LNCAP (cell line): ENCODE data around the gene CELSR2.

Source experiments
- TF ChIP-seq, protein P1 (sequence below): fragments of 450-650 bp; IDR thresholded peaks from 2 replicates; pipeline ENCODE4 v1.5.1; 2017; ENCODE audit warnings: mild to moderate bottlenecking

CELSR2 gene

DNA sequence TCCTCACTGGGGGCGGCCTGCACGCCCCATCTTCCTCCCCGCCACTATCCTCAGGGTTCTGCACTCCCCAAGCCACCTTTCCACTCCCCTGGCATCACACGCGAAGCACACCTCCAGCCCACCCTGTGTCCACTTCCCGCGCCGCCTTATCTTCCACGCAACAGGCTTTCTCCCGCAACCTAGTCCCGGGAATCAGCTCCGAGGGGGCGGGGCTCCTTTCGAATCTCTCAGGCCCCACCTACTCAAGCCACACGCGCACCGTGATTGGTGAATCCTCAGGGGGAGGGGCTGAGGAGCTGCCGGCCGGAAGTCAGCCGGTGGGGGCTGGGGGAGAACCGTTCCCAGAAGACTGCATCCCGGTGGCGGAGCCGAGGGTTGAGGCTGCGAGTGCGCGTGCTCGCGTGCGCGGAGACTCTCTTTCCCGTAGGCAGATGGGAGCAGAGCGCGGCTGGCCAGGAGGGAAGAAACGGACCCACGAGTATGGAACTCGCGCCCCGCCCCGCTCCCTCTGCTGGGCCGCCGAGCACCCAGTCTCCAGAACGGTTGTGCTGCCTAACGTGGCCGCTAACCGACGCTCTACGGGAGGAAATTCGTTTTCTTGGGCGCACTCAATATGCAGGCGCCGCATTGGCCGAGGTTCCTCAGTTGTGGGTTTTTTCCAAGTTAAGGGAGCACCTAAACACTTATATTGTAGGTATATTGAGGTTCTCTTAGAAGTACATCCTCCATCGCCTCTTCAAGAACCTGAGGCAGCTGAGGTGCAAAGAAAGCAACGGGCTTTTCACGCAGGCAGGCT, 33.8 kb downstream of the CELSR2 start, which contains the start of gene PSRC1:
PSRC1 (minus strand) TSS at position 194 of the 796 bp plus-strand sequence.
- TF ChIP-seq, protein P1, sequence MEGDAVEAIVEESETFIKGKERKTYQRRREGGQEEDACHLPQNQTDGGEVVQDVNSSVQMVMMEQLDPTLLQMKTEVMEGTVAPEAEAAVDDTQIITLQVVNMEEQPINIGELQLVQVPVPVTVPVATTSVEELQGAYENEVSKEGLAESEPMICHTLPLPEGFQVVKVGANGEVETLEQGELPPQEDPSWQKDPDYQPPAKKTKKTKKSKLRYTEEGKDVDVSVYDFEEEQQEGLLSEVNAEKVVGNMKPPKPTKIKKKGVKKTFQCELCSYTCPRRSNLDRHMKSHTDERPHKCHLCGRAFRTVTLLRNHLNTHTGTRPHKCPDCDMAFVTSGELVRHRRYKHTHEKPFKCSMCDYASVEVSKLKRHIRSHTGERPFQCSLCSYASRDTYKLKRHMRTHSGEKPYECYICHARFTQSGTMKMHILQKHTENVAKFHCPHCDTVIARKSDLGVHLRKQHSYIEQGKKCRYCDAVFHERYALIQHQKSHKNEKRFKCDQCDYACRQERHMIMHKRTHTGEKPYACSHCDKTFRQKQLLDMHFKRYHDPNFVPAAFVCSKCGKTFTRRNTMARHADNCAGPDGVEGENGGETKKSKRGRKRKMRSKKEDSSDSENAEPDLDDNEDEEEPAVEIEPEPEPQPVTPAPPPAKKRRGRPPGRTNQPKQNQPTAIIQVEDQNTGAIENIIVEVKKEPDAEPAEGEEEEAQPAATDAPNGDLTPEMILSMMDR: peak; percentile 46

DNA sequence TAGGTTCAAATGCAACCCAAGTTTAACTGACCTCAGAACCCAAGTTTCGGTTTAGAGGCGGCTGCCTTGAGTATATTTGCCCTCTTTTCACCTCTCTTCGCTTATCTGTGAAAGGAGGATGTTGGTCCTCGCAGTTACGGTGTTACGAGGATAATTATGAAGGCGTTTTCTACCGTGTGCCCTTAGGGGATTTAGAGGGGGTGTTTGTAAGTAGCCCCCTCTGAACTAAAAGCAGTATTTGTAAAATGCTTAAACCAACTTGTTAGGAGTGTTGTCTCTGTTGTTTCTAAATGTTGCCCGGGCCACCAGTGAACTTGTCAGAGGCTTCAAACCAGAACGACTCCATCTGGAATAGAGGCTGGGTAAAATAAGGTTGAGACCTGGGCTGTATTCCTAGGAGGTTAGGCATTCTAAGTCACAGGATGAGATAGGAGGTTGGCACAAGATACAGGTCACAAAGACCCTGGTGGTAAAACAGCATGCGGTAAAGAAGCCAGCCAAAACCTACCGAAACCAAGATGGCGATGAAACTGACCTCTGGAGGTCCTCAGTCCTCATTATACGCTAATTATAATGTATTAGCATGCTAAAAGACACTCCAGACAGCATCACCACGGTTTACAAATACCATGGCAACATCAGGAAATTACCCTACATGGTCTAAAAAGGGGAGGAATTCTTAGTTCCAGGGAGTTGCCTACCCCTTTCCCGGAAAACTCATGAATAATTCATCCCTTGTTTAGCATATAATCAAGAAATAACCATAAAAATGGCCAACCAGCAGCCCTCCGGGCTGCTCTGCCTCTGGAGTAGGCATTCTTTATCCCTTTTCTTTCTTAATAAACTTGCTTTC, 34.6 kb downstream of the CELSR2 start:
- TF ChIP-seq, protein P1: no peak

GRCh38 chr1:109290137-109290536, 40.8 kb downstream of the CELSR2 start:
- TF ChIP-seq, protein P1: no peak

- TF ChIP-seq, protein P1: no peak
Observed at GRCh38 chr1:109290998-109291397, 41.7 kb downstream of the CELSR2 start.

GRCh38 chr1:109292364-109292763, 43.0 kb downstream of the CELSR2 start:
- TF ChIP-seq, protein P1: no peak

GRCh38 chr1:109293026-109293425, 43.7 kb downstream of the CELSR2 start:
- TF ChIP-seq, protein P1: no peak

DNA sequence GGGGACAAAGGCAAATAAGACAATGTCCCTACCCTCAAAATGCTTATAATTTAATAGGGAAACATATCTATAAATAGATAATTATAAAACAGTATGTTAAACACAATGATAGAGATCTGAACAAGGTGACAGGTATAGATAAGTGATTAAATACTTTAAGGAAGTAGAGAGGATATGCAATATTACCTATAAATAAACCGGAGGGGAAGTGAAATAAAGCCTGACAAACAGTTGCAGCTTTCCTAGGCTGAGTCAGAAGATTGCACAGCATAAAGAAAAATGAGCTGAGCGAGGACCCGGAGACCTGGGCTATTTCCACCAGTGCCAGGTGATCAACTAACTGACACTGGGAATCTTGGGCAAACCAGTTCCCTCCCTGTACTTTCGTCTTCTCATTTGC, 45.1 kb downstream of the CELSR2 start:
- TF ChIP-seq, protein P1: no peak
